DMS53 (cell line): Measurements from ENCODE around the gene FAM229A.
"Not testable (repeated sequence)": the region's sequence is repeated elsewhere in the genome, so short reads cannot be mapped to it uniquely, and the experiment has no call there.

Source experiments
- DNase-seq: peaks from one replicate; lab custom pipeline; 2025; lab: John Stamatoyannopoulos, UW

The FAM229A gene, protein sequence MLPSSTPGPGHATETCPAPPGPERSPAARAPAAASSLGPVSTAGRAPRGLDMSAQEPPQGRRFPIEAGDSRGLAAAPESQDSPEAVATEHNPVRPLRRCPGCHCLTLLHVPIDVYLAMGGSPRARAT

DNA sequence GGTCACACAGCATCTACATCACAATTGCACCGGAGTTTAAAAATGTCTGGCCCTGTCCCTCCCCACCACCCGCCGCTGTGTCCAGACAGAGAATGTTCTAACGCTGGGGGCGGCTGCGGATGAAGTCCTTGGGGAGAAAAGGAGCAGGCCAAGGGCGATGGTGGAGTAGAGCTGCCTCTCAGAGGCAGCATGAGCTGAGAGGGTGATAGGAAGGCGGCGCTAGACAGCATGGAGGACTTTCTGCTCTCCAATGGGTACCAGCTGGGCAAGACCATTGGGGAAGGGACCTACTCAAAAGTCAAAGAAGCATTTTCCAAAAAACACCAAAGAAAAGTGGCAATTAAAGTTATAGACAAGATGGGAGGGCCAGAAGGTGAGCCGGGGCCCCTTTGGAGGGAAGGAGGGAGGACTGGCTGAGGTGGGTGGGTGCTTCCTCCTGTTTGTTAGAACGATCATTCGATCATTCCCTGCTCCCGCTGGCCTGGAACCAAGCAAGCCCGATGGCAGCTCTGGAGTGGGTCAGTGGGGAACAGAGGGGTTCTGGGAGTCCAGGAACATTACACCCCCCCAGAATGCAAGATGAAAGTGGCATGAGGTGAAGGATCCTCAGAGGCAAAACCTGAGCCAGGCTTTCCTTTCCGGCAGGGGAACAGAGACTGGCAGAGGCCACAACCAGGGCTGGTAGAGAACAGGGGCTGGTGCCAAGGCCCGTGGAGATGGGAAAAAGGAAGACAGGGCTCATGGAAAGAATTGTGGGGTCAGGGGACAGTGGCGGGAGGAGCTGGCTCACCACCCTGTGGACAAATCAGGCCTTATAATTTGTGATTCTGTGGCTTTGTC is at the start of gene FAM229A, which contains the start of gene TSSK3:
TSS of gene FAM229A (minus strand) at position 12 of the 840 bp plus-strand sequence. CDS start 394 bp downstream, outside the sequence.
TSS of gene TSSK3 (plus strand) at position 66 of the 840 bp plus-strand sequence. CDS start at position 229, 163 bp downstream.
- DNase-seq = peak; percentile 67

DNA sequence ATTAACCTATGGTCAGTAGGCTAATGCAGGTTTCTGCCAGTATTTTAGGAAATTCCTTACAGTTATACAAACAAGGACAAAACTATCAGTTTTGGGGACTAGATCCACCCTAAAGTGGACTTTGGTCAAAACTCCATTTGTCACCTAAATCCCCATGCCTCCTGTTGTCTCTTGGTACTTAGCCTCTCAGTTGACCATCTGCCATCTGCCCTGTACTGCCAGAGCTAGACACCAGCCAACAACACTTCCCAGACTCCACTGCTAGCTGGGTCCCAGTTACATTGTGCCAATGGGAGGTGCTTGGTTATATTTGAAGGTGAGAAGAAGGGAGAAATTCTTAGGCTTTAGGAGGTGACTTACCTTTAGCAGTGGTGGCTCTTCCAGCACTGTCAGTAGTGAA is 49.0 kb upstream of the FAM229A start:
- DNase-seq = peak; percentile 19

DNA sequence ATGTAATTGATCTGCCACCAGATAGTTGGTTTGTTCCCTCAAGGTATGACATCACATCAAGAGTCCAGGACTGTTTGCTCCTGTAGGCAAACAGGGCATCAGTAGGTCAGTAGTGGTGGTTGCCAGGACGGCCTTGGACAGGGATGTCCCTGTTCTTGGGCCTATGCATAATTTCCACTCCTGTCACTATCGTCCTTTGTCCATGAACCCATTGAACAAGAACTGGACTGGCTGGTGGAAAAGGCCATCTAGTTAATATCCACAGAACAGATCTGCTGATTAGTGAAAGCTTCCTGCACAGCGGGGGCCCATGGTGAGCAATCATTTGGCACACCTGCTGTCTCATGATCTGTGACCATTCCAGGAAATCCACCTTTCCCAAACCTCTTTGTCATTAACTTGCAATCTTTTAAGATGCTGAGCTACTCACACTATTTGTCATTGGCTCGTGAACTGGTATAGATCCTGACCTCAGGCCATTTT is 44.4 kb upstream of the FAM229A start:
- DNase-seq = no peak

DNA sequence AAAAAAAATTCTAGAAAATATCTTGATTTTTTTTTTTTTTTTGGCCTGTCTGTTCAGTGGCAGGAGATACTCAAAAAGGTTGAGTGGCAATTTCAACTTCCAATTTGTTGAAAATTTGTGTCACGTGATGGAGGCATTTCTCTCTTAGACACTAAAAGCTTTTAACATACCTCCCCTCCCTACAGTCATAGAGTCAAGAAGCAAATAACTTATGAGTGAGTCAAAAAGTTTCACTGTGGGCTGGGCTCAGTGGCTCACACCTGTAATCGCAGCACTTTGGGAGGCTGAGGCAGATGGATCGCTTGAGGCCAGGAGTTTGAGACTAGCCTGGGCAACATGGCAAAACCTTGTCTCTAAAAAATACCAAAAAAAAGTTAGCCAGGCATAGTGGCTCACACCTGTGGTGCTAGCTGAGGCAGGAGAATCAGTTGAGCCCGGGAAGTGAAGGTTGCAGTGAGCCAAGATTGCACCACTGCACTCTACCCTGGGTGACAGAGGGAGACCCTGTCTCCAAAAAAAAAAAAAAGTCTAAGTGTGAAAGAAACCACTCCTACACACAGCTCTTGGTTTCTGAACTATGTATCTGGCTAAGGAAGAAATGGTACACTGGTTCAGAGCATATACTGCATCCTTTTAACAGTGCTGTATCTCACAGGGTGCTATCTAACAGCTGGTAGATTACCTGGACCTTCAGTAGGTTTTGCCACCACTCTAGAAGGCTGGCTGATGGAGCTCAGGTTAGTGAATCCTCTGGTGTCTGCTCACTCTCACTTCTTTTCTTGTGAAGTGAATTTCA is 43.6 kb upstream of the FAM229A start:
- DNase-seq = no peak

DNA sequence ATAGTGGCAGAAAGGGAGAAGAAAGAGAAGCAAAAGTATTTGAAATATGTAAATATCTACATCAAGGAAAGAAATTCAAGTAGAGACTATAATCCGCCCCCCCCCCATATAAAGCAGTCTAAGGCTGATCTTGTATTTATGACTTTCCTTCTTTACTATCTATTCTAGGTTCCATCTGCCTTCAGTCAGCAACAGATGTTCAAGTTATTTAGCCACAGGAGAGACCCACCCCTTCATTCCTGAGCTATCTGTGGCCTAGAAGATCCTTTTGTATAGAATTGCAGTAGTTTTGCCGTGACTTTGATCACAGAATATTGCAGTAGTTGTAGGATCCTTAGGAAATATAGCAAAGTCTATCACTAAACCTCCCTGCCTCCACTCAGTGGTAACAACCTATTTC is 42.7 kb upstream of the FAM229A start:
- DNase-seq = no peak

DNA sequence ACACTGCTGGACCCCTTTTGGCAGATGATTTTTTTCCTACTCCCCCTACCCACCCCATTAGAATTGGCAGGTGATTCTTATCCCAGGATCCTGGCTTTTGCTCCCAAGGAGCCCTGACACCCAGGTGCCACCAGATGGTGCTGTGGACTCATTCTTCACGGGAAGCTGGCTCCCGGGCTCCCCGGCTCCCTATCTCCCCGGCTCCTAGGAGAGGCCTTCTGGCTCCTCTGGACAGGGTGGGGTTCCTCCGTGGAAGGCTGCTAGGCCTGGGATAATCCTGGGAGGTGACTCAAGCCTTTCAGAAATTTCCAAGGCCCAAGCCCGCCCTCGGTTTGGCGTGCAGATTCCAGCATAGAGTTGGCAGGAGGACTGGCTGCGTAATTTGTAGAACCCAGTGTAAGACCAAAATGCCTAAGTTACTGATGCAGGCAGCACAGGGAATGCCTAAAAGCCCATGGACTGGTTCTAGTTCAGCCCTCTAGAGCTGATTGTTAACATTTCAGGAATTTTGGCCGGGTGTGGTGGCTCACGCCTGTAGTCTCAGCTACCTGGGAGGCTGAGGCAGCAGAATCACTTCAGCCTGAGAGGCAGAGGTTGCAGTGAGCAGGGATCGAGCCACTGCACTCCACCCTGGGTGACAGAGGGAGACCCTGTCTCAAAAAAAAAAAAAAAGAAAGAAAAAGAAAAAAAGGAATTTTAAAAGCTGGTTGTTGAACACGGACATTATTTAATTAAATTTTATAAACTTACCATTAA is 38.8 kb upstream of the FAM229A start:
- DNase-seq = peak; percentile 87

DNA sequence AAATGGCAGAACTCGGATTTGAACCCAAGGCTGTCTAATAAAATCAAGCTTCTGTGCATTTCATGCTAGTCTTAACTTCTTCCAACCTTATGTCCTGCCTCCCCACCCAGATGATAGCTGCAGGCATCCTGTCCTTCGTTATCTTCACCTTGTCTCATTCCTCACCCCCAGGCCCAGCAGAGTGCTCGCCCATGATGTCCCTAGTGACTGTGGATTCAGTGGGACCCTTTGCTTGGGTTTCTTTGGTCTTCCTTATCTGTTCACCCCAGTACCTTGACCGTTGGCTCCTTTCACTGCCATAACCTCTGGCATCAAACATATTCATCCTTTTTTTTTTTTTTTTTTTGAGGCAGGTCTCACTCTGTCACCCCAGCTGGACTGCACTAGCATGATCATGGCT is 37.6 kb upstream of the FAM229A start:
- no peak for DNase-seq

DNA sequence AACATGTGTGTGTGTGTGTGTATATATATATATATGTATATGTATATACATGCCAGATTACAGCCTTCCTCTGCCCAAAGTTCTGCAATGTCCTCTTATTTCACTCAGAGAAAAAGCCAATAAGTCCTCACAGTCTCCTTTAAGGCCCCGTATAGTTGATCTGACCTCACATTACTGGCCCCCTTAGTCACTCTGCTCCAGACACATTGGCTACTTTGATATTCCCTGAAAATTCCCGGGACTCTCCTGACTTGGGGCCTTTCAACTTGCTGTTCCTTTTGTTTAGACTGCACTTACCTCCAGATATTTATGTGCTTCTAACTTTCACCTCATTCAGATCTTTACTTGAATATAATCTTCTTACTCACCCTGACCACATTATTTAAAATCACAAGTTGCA is 36.1 kb upstream of the FAM229A start:
- DNase-seq = no peak

DNA sequence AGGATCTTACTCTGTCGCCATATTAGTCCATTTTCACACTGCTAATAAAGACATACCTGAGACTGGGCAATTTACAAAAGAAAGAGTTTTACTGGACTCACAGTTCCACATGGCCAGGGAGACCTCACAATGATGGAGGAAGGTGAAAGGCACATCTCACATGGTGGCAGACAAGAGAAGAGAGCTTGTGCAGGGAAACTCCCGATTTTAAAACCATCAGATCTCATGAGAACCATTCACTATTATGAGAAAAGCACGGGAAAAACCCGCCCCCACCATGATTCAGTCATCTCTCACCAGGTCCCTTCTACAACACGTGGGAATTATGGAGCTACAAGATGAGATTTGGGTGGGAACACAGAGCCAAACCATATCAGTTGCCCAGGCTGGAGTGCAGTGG is 34.2 kb upstream of the FAM229A start:
- DNase-seq = not testable (repeated sequence)

DNA sequence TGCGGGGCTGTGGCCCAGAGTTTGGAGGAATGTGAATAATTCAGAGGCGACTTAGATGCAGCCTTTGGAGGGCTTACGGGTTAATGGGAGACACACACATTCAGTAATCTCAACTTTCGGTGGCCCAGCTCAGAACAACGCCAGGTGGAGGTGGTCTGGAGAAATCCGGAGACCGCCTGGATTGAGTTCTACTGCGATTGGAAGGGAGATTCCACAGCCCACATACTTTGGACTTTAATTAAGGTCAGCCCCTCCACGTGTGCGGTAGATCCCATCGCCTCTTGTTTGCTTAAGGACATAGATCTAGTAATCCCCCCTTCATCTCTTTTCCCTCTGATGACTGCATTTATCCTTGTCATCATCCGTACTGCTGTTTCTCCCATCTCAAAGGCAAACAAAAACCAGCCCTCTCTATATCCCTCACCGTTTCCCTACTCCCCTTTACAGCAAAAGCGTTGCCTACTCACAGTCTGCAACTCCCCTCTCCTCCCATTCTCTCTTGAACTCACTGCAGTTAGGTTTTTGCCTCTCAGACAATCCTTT is 32.7 kb upstream of the FAM229A start:
- peak; percentile 79 for DNase-seq

DNA sequence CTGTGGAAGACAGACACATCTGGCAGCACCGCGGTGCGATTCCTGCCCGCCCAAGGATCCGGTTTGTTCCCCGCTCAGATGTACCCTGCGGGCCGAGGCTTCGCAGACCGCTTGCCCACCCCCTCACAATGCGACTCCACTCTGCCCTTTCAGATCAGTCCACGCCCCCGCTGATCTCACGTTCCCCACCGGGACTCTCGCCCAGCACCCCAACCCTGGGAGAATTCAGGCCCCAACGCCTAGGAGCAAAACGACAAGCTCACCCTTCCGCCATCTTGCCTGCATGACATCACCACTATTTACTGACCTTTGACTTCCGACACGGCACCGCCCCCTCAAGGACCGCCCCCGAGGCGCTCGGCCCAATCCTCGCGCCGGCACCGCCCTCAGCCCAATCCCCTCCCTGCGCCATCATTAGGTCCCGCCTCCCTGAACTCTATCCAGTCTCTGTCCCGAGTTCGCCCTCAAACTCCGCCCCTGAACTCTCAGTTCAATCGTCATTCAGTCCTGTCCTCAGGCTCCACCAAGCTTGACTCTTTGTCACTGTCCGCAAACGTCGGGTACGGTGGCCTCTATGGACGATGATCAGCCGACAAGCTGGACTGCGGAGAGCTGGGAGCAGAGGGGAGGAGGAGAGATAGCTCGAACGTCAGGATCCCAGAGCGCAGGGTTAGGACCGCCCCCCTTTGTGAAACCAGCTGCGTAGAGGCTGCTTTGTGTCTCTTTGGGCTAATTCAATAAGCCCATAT is 32.0 kb upstream of the FAM229A start, which contains the start of gene BSDC1:
TSS of gene BSDC1 (minus strand) at position 301 of the 749 bp plus-strand sequence. CDS start at position 274, 27 bp downstream.
- peak; percentile 100 for DNase-seq

DNA sequence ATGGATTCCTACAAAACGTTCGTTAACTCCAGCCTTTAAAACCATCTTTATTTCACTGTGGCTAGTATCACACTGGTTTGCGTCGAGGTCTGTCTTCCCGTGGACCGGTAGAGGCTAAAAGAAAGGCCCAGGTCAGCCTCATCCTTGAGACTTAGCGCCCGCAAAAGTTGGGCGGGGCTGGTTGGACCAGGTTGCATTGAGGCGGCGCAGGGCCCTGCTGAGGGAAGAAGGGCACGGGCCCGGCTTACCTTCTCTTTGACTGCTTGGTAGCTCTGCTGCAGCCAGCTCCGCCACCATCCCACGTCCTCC is 31.5 kb upstream of the FAM229A start:
- peak; percentile 78 for DNase-seq

DNA sequence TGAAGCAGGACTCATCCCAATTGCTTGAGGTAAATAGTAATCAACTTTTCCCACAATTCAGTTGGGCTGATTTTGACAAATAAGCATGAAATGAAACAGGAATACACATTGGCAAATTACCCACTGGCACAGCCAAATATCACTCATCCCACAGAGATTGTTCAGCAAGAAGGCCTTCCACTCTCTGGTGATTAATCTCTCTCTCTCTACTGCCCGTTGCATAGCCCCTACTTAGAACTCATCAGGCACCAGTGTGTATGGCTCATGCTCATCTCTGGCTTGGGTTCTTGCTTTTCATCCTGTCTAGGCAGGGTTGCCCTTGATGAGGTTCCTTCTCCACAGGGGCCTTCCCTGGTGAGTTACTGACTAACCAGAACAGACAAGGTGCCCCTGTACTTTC is 30.9 kb upstream of the FAM229A start:
- no peak for DNase-seq

DNA sequence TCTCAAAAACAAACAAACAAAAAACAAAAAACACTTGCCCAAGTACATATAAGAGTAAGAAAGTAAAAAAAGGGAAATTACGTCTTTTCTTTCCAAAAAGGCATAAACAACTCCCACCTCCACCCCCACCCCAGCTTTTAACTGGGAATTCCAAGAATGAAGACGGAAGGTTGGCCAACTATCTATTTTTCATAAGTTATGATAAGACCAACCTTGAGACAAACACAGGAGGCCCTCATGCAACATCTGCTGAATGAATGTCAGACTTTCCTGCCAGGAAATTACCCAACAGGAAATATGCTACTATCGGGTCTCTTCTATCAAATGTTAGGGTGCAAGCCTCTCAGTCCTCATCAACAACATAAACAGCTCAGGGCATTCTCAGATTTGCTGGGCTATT is 30.0 kb upstream of the FAM229A start:
- no peak for DNase-seq

DNA sequence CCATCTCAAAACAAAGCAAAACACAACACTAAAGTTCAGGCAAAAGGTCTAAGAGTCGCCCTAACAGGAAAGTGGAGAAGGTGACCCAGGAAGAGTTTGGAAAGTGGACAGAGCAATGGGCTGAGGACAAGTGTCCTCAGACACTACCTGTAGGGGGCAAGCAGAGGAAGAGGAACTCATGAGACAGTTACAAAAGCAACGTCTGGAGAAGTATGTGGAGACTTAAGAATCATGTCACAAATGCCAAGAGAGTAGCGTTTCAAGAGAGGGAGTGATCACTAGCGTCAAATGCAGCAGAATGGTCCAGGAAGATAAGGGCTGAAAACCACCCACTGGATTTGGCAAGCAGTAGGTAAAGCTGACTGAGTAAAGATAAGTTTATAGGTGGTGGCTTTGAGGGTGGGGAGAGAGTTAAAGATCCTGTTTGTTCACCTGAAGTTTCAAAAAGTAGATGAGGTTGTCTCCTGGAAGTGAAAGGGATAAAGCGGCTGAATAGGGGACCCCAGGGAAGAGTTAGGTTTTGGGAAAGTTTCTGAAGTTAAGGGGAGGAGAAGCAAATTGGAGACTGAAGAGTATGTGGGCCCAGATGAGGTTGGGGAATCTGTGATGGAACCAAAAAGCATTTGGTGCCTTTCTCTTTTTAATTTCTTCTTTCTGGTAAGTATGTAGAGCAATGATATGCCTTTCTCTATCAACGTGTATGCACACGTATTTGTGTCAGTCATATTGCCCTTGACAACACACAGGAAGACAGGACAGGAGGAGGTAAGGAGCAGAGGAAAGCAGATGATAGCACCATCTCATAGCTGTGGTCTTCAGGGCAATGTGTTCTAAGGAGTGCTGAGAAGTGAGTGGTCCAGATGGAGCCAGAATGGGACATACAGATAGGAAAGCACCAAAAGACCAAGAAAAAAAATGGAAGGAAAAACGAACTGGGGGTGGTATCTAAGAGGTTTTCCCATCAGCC is 28.9 kb upstream of the FAM229A start:
- no peak for DNase-seq

DNA sequence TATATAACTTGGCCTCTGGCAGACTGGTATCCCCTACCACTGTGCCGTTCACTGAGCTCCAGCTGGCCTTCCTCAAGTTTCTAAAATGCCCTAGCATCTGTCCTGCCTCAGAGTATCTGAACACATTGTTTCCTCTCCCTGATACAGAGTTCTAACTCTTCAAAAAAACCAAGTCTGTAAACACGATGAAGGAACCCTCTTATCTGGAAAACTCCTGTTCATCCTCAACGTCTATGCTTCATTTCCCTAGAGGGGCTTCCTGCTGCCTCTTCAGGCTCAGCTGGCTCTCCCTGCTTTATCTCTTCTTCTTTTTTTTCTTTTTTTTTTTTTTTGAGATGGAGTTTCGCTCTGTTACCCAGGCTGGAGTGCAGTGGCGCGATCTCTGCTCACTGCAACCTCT is 26.4 kb upstream of the FAM229A start:
- no peak for DNase-seq

DNA sequence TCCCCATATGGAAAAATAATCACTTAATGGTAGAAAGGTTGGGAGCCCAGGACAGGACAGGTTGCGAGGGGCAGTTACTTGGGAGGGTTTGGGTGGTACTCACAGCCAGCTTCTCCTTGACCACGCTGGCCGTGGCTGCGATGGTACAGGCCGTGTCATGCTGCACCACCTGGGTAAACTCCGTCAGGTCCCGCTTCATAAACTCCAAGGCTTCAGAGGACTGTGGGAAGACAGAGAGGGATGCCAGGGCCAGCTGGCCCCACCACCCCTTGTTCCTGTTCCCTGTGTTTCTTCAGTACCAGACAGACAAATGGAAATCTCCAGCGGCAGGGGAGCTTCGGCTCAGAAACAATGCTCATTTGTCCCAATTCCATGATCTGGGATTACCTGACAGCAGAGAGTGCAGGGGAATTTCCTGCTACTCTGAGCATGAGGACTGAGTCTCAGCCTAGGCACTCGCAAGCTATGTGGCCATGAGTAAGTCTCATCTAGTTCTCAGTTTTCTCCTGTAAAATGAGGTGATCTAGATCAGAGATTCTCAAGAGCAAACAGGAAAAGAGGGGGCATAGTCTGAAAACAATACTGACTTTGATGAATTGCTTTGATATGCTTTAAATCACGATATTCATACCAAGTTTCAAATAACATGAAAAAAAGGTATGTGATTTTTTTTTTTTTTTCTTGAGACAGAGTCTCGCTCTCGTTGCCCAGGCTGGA is 24.5 kb upstream of the FAM229A start:
- no peak for DNase-seq

DNA sequence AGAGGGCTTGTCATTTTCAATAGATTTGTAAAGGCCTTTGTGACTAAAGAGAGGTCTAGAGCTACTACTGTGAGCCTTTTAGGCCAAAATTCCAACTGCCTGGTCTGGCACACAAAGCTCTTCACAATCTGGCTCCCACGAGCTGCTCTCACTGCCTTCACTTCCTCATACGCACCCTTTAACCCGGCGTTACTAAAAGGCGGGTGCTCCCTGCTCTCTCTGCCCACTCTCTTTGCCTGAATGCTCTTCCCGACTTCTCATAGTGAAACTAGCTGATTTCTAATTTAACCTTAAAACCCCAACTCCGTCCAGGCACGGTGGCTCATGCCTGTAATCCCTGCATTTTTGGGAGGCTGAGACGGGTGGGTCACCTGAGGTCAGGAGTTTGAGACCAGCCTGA is 17.8 kb upstream of the FAM229A start:
- DNase-seq = no peak
